ENCODE results near the gene ZDHHC16.

DNA sequence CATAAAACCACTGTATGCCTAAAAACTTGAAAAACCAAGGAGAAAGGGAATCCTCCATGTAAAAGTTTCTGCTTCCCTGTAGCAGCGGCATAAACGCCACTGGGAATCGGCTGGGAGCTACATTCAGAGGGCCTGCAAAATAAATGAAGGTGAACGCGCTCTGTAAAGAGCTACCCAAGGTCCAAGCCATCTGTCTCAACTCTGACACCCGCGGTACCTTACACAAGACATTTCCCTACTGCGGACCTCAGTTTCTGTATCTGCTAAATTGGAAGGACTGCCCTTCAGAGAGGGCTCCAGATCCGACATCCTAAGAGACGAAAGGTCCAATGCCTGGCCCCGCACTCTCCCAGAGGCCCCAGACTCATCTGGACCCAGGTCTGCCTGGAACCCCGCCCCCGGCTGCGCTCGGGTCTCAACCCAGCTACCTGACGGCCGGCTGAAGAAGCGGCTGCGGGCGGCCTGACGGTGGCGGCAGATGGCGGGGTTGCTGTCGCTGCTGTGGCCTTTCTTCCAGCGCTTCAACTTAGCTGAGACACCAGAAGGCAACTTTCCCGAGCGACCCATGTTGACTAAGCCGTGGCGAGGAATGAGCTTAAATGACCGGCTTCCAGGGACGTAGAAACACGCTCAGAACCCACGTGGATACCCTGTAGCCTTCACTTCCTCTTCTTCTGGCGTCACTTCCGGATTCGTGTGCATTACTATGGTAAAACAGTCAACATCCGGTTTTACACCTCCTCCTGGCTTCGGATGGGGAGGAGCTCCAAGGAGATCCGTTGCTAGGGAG is 45.1 kb upstream of the ZDHHC16 start, which contains the start of gene RRP12:
- TF ChIP-seq, protein P1, sequence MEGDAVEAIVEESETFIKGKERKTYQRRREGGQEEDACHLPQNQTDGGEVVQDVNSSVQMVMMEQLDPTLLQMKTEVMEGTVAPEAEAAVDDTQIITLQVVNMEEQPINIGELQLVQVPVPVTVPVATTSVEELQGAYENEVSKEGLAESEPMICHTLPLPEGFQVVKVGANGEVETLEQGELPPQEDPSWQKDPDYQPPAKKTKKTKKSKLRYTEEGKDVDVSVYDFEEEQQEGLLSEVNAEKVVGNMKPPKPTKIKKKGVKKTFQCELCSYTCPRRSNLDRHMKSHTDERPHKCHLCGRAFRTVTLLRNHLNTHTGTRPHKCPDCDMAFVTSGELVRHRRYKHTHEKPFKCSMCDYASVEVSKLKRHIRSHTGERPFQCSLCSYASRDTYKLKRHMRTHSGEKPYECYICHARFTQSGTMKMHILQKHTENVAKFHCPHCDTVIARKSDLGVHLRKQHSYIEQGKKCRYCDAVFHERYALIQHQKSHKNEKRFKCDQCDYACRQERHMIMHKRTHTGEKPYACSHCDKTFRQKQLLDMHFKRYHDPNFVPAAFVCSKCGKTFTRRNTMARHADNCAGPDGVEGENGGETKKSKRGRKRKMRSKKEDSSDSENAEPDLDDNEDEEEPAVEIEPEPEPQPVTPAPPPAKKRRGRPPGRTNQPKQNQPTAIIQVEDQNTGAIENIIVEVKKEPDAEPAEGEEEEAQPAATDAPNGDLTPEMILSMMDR (IDR thresholded peaks at IDR 0.05): no peak
- TF ChIP-seq POLR2A (IDR thresholded peaks at IDR 0.05): no peak
